GM23248 (cell line): ENCODE data around the gene SEPTIN6.

ENCODE experiments used
- EZH2 ChIP-seq: fragments of 200-600 bp; sonication (generic); IDR thresholded peaks from 2 replicates; pipeline ENCODE4 v1.6.1; 2018; ENCODE audit warnings: antibody characterized with exemption, mild to moderate bottlenecking; ENCODE audit not compliant: insufficient read depth, poor library complexity, severe bottlenecking
- EZH2phosphoT487 ChIP-seq: fragments of 200-600 bp; sonication (generic); IDR thresholded peaks from 2 replicates; pipeline ENCODE4 v1.6.1; 2018; ENCODE audit warnings: antibody characterized with exemption, moderate library complexity, mild to moderate bottlenecking, low read depth; ENCODE audit not compliant: insufficient read depth

DNA sequence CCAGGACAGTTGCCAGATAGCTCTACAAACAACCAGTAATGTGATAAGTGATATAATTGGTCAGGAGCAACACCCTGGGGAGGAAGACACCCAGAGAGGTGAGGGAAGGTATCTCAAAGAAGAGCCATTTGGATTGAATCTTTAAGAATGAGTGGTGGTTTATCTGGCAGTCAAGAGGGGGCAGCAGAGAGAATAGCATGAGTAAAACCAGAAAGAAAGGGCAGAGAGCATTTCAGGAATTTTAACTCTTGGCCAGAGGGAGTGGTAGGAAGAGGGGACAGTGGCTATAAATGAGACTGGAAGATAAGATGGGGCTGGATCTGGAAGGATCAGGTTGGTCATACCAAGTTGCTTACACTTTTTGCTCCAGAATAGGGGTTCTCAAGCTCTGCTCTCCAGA lies 5.9 kb upstream of the SEPTIN6 start:
- TF ChIP-seq EZH2phosphoT487 = no peak
- no peak for TF ChIP-seq EZH2
